GM12801 (cell line): ENCODE data around the gene SIX1.

Source experiments
- TF ChIP-seq, protein P1 (sequence below): IDR thresholded peaks from one replicate; pipeline ENCODE4 v1.5.1; 2011; ENCODE audit warnings: control low read depth; ENCODE audit not compliant: insufficient read length; ENCODE audit errors: extremely low read depth

SIX1 gene

GRCh38 chr14:60658909-60659585 is 9.8 kb upstream of the SIX1 start:
- TF ChIP-seq, protein P1, sequence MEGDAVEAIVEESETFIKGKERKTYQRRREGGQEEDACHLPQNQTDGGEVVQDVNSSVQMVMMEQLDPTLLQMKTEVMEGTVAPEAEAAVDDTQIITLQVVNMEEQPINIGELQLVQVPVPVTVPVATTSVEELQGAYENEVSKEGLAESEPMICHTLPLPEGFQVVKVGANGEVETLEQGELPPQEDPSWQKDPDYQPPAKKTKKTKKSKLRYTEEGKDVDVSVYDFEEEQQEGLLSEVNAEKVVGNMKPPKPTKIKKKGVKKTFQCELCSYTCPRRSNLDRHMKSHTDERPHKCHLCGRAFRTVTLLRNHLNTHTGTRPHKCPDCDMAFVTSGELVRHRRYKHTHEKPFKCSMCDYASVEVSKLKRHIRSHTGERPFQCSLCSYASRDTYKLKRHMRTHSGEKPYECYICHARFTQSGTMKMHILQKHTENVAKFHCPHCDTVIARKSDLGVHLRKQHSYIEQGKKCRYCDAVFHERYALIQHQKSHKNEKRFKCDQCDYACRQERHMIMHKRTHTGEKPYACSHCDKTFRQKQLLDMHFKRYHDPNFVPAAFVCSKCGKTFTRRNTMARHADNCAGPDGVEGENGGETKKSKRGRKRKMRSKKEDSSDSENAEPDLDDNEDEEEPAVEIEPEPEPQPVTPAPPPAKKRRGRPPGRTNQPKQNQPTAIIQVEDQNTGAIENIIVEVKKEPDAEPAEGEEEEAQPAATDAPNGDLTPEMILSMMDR: no peak

DNA sequence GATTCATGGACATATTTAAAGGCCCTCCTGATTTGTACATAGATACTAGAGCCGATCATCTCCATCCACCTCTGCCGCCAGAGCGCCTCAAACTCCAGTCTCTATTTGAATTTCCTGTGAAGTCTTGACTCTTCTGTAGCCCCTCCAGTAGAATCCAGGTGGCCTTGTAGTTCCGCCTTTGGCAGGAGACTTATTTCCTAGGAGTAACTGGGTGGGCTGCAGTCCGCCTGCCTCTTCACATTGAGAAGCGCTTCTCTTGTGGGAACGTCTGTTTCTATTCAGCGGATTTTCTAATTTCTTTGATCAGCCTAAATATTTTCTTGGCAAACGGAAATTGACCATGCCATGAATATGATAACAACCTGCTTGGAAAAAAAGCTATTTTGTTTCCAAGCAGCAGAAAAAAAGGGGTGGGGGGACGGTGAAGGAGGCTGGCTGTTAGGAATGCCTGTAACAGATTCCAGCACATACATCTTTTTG is 9.0 kb upstream of the SIX1 start:
- TF ChIP-seq, protein P1: no peak

DNA sequence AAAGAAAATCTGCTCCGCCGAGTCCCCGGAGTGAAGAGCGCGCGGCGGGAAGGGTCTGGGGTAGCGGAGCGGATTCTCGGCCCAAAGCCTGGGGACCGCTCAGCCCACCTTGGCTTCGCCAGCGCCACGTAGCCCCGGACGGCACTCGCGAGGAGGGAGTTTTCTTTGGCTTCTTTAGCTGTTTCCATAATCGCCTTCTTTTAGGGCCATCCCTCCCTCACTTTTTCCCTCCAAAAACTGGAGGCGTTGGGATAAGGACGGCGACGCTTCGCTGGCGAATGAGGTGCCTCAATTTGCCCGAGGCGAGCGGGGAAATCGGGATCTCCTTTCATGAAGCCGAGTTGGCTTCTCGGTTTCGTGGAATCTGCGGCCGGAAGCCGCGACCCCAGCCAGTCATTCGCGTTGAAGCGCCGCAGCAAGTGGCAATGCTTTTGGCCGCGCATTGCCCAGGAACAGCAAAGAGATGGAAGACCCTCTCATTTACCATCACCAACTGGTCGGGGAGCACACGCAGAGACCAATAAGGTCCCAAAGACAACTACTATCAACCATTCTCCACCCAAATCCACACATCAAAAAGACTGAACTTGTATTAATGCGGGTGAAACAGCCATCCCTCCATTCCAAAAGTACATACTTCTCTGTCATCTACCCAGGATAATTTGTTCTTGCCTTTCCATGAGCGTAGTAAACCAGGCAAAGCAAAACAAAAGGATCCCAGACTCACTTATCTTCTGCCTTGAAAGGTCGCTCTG is 8.4 kb upstream of the SIX1 start:
- TF ChIP-seq, protein P1: no peak

DNA sequence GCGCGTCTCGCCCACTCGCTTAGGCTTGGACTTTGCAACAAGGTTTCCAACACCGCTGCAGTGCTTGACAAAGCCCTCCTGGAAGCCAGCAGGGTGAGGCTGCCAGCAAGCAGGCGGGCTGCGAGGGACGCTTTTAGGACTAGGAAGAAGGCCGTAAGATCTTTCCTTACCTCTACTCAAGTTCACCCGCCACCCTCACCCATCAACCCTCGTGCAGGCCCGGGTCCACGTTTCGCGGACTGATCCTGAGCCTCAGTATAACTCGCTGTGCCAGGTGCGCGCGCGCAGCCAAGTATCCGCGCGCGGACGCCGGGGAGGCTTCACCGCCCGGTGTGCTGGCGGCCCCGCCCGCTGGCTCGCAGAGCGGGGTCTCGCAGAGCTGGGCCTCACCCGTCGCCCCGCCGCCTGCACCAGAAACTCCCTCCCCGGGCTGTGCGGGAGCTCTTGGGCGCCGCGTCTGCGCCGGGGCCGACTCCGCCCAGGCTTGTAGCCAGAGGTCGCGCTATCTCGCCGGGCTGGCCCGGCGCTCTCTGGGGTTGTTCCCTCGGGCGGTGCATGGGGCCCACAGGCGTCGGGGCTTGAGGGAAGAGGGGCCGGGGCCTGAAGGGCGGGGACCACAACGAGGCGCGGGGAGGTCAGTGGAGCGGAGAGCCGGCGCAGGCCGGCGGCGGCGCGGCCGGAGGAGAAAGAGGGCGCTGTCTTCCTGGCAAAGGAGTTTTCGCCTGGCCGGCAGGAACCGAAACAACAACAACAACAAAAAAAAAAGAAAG is 7.6 kb upstream of the SIX1 start:
- TF ChIP-seq, protein P1: no peak

- TF ChIP-seq, protein P1: no peak
These were observed 6.8 kb upstream of the SIX1 start for GRCh38 chr14:60655898-60656685.

DNA sequence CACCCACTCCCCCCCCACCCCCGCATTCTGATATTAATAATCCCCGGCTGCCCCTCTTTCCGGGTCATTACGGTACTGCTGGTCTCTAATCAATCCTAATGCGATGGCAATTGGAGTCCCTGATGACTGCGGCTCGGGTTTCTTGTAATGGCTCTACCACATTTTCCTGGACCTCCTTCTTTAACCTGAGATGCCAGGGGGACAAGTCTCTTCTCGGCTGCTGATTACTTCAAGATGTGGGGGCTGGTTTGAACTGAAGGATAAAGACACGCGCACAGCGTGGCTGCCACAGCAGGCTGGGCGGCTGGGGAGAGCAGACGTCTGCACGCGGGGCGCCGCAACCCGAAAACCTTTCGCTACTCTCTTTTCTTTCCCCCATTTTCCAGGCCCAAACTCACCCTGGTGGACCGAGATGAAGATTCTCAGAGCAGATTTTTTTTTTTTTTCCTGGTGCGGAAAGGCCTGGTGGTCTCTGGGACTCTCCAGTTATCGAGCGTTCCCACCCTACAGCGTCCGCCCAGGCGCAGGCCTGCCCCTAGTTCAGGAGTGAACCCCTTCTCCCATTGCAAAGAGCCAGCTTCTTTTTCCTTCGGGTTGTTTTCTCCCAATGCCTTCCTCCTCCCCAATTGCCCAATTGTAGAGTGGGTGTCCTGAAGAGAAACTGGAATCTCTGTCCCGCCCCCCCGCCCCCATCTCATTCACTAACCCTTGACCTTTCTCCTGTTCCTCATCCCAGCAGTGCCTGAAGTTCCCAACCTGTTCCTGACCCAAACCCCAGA is 6.0 kb upstream of the SIX1 start:
- TF ChIP-seq, protein P1: no peak
